Esophagus muscularis mucosa (tissue), 4 donors: ENCODE results near the gene ZSWIM6.

Experiments used
- EP300 ChIP-seq: sonication (generic); formaldehyde crosslinking; IDR thresholded peaks from one replicate; pipeline ENCODE4 v1.6.1; 2017; ENCODE audit warnings: antibody characterized with exemption
- POLR2A ChIP-seq: fragments of 450-650 bp; IDR thresholded peaks from one replicate; pipeline ENCODE4 v1.6.1; 2017; ENCODE audit warnings: antibody characterized with exemption, moderate library complexity, mild to moderate bottlenecking, low read depth
- TF ChIP-seq, protein P1 (sequence below), 3 experiments: fragments of 200-600 bp in 2 of 3; fragments of 450-650 bp in 1 of 3; sonication (generic) in 2 of 3; IDR thresholded peaks; one replicate each; pipeline ENCODE4 v1.5.1; 2017 to 2019; ENCODE audit warnings: antibody characterized with exemption in 3 of 3, mild to moderate bottlenecking in 2 of 3, moderate library complexity in 1 of 3

DNA sequence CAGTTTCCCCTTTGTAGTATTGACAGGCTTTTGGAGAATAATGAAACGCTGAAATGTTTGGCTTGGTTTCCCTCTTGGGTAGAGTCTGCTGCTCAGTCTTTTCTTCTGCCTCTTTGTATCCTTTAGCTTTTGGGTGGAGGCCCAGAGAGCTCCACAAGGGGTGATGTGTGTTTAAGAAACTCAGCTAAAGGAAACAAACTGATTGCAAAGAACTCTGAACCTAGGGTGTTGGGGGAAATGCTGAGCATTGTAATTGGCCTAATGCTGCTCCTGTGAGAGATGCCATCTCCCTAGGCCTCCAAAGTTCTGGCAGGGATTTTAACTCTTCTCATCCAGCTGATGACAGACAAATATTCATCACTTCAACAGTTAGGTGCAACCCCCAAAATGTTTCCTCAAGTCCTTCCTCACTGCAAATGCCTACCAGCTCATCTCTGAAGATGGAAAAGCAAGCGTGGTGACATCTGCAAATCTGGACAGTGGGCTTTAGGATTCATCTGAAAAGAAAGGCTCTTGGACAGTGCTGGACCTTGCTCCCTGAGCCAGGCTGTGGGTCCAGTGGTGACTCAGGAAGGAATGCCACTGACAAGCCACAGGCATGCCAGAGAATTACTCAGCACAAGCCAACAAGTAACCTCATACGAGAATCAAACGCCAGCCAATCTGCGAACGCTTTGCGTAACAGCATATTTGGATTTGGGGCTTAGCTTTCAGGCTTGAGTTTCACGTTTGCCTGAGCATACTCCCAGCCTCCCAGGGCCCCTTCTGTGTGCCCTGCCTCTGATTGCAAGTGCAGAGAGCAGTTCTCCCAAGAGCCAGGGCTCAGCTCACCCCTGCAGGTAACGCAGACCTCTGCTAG is 30.5 kb upstream of the ZSWIM6 start:
- TF ChIP-seq POLR2A, result no peak
- no peak for TF ChIP-seq EP300
- TF ChIP-seq, protein P1, sequence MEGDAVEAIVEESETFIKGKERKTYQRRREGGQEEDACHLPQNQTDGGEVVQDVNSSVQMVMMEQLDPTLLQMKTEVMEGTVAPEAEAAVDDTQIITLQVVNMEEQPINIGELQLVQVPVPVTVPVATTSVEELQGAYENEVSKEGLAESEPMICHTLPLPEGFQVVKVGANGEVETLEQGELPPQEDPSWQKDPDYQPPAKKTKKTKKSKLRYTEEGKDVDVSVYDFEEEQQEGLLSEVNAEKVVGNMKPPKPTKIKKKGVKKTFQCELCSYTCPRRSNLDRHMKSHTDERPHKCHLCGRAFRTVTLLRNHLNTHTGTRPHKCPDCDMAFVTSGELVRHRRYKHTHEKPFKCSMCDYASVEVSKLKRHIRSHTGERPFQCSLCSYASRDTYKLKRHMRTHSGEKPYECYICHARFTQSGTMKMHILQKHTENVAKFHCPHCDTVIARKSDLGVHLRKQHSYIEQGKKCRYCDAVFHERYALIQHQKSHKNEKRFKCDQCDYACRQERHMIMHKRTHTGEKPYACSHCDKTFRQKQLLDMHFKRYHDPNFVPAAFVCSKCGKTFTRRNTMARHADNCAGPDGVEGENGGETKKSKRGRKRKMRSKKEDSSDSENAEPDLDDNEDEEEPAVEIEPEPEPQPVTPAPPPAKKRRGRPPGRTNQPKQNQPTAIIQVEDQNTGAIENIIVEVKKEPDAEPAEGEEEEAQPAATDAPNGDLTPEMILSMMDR (IDR thresholded peaks at IDR 0.05), result no peak
